HEK293T (cell line): ENCODE data around the gene L2HGDH.
A peak's percentile ranks its signal among the peaks of the same experiment; 100 is the strongest.

ENCODE experiments used
- CTCF ChIA-PET: fragments of 350-600 bp; formaldehyde crosslinking; extraction: SDS; loops from one replicate; lab custom pipeline; 2021; ENCODE audit warnings: antibody characterized with exemption, inconsistent platforms; lab: Yijun Ruan, JAX
- POLR2A ChIA-PET: fragments of 350-600 bp; formaldehyde crosslinking; extraction: SDS; loops from one replicate; lab custom pipeline; 2020; ENCODE audit warnings: antibody characterized with exemption, inconsistent platforms; lab: Yijun Ruan, JAX
- DNase-seq: peaks from one replicate; pipeline ENCODE4 v3.0.0; 2012; ENCODE audit warnings: mixed read lengths; ENCODE audit errors: extremely low spot score
- ARNT ChIP-seq: fragments of 450-650 bp; IDR thresholded peaks from 2 replicates; pipeline ENCODE4 v1.6.1; 2017; ENCODE audit warnings: mild to moderate bottlenecking
- BHLHE40 ChIP-seq: fragments of 450-650 bp; IDR thresholded peaks from 2 replicates; pipeline ENCODE4 v1.6.1; 2016; ENCODE audit warnings: mild to moderate bottlenecking, moderate library complexity, borderline replicate concordance
- CTBP1 ChIP-seq: fragments of 450-650 bp; IDR thresholded peaks from 2 replicates; pipeline ENCODE4 v1.6.1; 2016; ENCODE audit warnings: borderline replicate concordance
- ELF4 ChIP-seq: fragments of 450-650 bp; IDR thresholded peaks from 2 replicates; pipeline ENCODE4 v1.6.1; 2017; ENCODE audit warnings: antibody characterized with exemption
- FOXA1 ChIP-seq: fragments of 450-650 bp; IDR thresholded peaks from 2 replicates; pipeline ENCODE4 v1.6.1; 2016; ENCODE audit warnings: mild to moderate bottlenecking
- FOXK2 ChIP-seq: fragments of 450-650 bp; IDR thresholded peaks from 2 replicates; pipeline ENCODE4 v1.6.1; 2016; ENCODE audit warnings: mild to moderate bottlenecking
- FOXM1 ChIP-seq: fragments of 450-650 bp; IDR thresholded peaks from 2 replicates; pipeline ENCODE4 v1.6.1; 2017; ENCODE audit warnings: mild to moderate bottlenecking, borderline replicate concordance
- HDGF ChIP-seq: fragments of 450-650 bp; IDR thresholded peaks from 2 replicates; pipeline ENCODE4 v1.6.1; 2017; ENCODE audit warnings: antibody characterized with exemption, borderline replicate concordance
- L3MBTL2 ChIP-seq: fragments of 450-650 bp; conservative IDR thresholded peaks from 2 replicates; pipeline ENCODE4 v1.6.1; 2016; ENCODE audit warnings: mild to moderate bottlenecking
- LEF1 ChIP-seq: fragments of 450-650 bp; IDR thresholded peaks from 2 replicates; pipeline ENCODE4 v1.6.1; 2017; ENCODE audit warnings: mild to moderate bottlenecking, borderline replicate concordance
- NFRKB ChIP-seq: fragments of 450-650 bp; IDR thresholded peaks from 2 replicates; pipeline ENCODE4 v1.6.1; 2016; ENCODE audit warnings: mild to moderate bottlenecking, moderate library complexity
- SP1 ChIP-seq: fragments of 450-650 bp; IDR thresholded peaks from 2 replicates; pipeline ENCODE4 v1.6.1; 2017
- SUZ12 ChIP-seq: fragments of 450-650 bp; IDR thresholded peaks from 2 replicates; pipeline ENCODE4 v1.6.1; 2016; ENCODE audit warnings: mild to moderate bottlenecking
- TARDBP ChIP-seq: fragments of 450-650 bp; IDR thresholded peaks from 2 replicates; pipeline ENCODE4 v1.6.1; 2016
- ZNF384 ChIP-seq: fragments of 450-650 bp; IDR thresholded peaks from 2 replicates; pipeline ENCODE4 v1.6.1; 2016
- TF ChIP-seq, protein P1 (sequence below): fragments of 450-650 bp; IDR thresholded peaks from 2 replicates; pipeline ENCODE4 v1.6.1; 2016

Gene L2HGDH

DNA sequence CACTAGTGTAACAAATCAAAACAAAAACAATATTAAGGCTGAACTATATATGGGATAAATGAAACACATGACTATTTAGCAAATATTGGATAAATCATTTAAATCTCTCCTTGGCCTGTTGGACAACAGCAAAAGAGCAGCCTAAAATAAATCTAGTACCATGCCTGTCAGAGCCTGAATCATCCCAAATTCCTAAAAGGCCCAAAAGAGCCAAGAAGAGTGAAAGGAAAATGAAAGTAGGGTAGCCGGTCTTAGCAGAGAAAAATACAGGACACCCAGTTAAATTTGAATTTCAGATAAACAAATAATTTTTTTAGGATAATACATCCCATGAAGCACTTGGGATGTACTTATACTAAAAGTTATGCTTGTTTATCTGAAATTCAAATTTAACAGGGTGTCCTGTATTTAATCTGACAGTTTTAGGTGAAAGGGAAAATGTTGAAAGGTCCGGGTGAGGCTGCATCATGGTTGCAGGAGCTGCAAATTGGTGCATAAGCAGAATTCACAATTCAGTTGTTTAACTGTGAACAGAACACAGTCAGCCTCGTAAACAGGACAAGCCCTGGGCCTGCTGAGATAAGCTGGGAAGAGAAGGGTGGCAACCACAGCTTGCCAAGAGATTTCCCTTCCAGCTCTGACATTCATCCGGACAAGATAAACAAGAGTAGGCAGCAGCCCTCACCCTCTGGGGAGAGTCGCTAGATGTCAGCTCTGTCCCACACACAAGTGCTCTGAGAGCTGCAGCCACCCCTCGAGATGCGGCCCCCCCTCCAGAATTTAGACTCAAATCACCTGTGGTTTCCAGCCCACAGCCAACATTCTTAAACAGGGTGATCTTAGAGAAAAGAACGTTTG, 30.4 kb upstream of the L2HGDH start:
- TF ChIP-seq L3MBTL2 (no peak), FOXK2 (no peak), LEF1 (no peak), CTBP1 (no peak), ARNT (no peak), ELF4 (no peak), SUZ12 (no peak), ZNF384 (no peak), FOXA1 (no peak), NFRKB (no peak), HDGF (no peak), BHLHE40 (no peak), SP1 (no peak), TARDBP (no peak), FOXM1 (no peak)
- TF ChIP-seq, protein P1, sequence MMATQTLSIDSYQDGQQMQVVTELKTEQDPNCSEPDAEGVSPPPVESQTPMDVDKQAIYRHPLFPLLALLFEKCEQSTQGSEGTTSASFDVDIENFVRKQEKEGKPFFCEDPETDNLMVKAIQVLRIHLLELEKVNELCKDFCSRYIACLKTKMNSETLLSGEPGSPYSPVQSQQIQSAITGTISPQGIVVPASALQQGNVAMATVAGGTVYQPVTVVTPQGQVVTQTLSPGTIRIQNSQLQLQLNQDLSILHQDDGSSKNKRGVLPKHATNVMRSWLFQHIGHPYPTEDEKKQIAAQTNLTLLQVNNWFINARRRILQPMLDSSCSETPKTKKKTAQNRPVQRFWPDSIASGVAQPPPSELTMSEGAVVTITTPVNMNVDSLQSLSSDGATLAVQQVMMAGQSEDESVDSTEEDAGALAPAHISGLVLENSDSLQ: no peak
- CTCF ChIA-PET: interaction anchor here (1.8 to 2.1 kb wide), 2 partner anchors 22 to 434 kb away, joined by 9 to 10 read pairs; no protein-coding TSS in a partner anchor
- POLR2A ChIA-PET: interaction anchor here (1.0 kb wide), 1 partner anchor 189 kb away, joined by 3 read pairs; no protein-coding TSS in a partner anchor
- DNase-seq: peak; percentile 25

- TF ChIP-seq LEF1 (no peak), FOXM1 (no peak), CTBP1 (no peak), FOXK2 (no peak), SUZ12 (no peak), TARDBP (no peak), SP1 (no peak), HDGF (no peak), BHLHE40 (no peak), ELF4 (no peak), ZNF384 (no peak), ARNT (no peak), L3MBTL2 (no peak), NFRKB (no peak)
- TF ChIP-seq, protein P1: no peak
- POLR2A ChIA-PET: no interaction called here
- CTCF ChIA-PET: interaction anchor here (0.6 to 2.1 kb wide), 2 partner anchors 436 to 761 kb away, joined by 3 to 9 read pairs; no protein-coding TSS in a partner anchor
- no peak for DNase-seq
Observed at GRCh38 chr14:50340963-50341362, 28.9 kb upstream of the L2HGDH start.

- TF ChIP-seq ELF4: no peak
- TF ChIP-seq HDGF: no peak
- no peak for TF ChIP-seq FOXK2
- no peak for TF ChIP-seq TARDBP
- TF ChIP-seq LEF1: no peak
- no peak for TF ChIP-seq SP1
- TF ChIP-seq L3MBTL2: no peak
- no peak for TF ChIP-seq FOXA1
- no peak for TF ChIP-seq CTBP1
- no peak for TF ChIP-seq SUZ12
- TF ChIP-seq NFRKB: no peak
- TF ChIP-seq FOXM1: no peak
- TF ChIP-seq ZNF384: no peak
- TF ChIP-seq BHLHE40: no peak
- no peak for TF ChIP-seq ARNT
- TF ChIP-seq, protein P1: no peak
Observed at GRCh38 chr14:50340045-50340444, 28.0 kb upstream of the L2HGDH start.

GRCh38 chr14:50339178-50339804, 27.3 kb upstream of the L2HGDH start:
- POLR2A ChIA-PET: no interaction called here
- no peak for DNase-seq
- TF ChIP-seq HDGF (no peak), CTBP1 (no peak), ELF4 (no peak), BHLHE40 (no peak), FOXA1 (no peak), ARNT (no peak), TARDBP (no peak), L3MBTL2 (no peak), ZNF384 (no peak), SUZ12 (no peak), FOXK2 (no peak), FOXM1 (no peak), LEF1 (no peak), NFRKB (no peak), SP1 (no peak)
- TF ChIP-seq, protein P1: no peak
- CTCF ChIA-PET: no interaction called here

More at GRCh38 chr14:50340045-50340444, 28.0 kb upstream of the L2HGDH start:
- ChIA-PET CTCF (no interaction called here), POLR2A (no interaction called here)
- no peak for DNase-seq
